GM10847 (cell line): ENCODE measurements around the gene EREG.

Source experiments
- POLR2A ChIP-seq: IDR thresholded peaks from 2 replicates; pipeline ENCODE4 v1.6.1; 2011; ENCODE audit not compliant: insufficient read length; ENCODE audit errors: extremely low read depth

The EREG gene

DNA sequence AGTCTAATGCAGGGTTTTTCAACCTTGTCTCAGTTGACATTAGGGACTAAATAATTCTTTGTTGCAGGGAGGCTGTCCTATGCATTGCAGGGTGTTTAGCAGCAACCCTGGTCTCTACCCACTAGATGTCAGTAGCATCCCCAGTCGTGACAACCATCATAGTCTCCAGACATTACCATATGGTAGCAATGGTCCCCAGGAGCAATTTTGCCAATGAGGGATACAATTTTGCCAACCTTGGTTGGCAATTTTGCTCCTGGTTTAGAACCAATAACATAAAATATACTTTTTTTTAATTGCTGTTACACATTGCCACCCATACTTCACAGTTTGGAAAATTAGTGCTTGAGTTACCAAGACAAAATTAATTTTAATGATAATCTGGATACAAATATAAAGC is 6.0 kb downstream of the EREG start:
- no peak for TF ChIP-seq POLR2A

DNA sequence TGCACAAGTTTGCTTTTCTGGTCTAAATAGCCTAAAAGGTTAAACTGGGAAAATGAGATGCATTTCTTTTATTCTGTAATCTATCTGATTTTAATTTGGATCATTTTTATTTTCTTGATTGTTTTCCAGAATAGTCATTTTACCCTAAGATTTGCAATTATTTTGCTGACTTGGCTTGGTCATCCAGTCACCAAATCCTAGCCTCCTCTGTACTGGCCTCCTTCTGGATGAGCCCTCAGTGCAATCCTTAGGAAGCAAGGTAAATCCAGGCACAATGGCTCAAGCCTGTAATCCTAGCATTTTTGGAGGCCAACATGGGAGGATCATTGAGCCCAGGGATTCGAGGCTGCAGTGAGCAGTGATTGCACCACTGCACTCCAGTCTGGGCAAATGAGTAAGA is 9.2 kb downstream of the EREG start:
- TF ChIP-seq POLR2A: no peak

DNA sequence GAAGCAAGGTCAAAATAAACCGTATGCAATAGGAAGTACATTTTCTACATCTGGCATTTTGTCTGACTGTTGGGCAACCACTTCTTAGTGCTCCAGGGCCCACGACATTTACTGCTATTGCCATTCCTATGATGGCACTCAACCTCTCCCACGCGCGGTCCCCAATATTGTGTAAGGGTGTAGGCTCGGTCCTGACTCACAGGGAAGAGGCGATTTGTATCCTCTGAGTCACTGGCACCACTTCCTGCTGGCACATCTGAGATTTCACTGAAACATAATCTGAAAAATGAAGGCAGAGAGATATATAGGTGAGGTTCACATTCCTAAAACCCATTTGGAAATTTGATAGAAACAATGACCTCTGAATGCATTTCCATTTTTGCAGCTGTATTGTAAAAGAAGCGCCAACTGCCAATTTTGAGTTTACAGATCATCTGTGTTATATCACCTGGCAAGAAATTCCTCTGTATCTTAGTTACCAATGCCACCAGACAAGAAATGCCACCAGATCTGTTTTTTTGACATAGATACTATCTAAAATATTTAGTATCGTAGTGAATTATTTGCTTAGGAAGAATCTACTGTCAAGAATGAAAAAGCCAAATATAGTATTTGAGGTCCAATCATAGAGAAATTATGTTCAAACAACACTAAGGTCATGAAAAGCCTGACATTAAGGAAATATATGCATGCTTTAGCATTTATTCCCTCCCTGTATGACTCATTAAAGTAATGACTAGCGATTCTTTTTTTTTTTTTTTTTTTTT is 9.8 kb downstream of the EREG start:
- TF ChIP-seq POLR2A: no peak

DNA sequence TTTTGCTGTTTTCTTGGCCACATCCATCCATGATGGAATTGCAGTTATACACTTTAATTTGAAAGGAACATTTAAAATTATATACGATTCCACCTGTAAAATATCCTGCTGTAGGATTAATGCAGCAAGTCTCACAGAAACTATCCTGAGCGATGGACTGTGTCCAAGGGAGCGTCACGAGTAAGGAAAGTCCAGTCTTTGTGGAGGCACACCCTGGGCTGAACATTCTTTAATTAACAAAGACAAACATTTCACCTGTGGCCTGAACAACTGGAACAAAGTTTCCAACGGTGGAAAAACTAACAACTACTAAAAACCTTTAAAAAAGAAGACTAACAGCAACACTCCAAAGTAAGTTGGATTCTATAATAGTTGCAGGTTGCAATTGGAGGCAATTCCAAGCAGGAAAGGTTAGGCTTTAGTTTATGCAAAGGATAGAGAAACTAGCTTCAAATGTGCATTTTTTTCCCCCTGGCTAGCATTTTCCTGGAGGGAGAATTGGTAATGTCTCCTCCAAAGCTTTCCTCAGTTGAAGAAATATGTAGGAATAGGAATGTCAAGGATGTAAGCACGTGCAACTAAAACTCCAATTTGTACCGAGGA is 11.0 kb downstream of the EREG start:
- TF ChIP-seq POLR2A: no peak

DNA sequence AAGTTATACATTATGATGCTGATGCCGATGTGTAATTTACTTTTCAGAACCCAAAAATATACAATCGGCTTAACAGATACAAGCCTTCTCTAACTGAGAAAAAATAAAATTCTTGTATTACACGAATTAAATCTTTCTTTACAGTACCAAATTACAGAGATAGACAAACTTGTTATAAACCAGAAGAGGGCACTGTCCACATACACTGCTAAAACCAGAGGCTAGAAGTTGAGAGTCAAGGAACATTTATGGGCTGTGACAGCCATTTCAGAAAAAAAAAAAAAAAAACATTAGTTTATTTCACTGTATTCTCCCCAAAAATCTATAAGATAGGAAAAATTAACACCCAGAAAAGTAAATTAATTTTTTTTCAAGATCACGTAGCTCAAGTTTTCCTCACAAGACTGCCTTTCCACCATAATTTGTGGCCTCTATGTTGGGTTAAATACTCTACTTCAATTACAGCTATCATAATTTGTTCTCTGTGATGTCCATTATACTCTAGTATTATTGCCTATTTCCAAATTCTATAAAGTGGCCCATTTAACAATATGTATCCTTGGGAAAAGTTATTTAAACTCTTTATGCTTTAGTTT is 12.0 kb downstream of the EREG start:
- TF ChIP-seq POLR2A: no peak

DNA sequence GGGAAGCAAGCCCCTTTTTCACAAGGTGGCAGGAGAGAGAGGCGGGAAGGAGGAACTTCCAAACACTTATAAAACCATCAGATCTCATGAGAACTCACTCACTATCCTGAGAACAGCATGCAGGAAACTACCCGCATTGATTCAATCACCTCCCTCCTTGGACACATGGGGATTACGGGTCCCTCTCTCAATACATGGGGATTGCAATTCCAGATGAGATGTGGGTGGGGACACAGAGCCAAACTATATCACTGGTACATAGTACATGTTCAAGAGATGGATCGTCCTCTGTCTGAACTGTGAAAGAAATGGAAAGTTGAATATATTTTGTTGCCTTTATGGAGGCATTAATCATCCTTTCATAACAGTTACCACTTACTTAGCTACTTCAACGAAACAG is 12.8 kb downstream of the EREG start:
- TF ChIP-seq POLR2A: no peak

DNA sequence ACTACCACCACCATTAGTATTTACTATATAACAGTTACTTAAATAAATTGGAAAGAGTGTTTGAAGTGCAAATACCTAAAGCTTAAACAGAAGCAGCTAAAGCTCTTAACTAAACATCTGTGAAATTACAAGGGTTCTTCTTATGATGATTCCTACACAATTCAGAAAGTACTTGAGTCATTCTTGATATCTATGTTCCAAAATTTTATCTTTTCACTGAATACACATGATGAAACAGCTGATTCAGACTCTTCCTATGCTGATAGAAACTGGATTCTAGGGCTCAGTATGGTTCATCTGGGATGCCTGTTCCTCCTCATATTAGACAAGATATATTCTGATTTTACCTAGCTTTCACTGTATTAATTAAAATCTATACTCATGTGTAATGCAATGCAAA is 13.6 kb downstream of the EREG start:
- TF ChIP-seq POLR2A: no peak

DNA sequence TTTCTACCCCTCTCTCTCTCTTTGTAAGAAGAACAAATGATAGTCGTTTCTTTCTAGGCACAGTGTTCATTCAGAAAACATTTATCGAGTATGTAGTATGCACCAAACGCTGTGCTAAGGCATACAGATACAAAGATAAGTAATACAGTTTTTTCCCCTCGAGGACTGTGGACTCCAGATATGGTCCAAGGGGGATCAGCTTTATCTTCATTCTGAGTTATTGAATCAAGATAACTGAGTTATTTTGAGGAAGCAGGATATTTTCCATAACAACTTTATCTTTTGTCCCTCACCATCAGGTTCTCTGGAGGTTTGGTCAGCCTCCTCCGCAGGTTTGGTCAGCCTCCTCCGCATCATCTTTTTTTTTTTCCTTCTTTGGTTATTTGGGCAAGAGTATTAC is 15.0 kb downstream of the EREG start:
- no peak for TF ChIP-seq POLR2A

DNA sequence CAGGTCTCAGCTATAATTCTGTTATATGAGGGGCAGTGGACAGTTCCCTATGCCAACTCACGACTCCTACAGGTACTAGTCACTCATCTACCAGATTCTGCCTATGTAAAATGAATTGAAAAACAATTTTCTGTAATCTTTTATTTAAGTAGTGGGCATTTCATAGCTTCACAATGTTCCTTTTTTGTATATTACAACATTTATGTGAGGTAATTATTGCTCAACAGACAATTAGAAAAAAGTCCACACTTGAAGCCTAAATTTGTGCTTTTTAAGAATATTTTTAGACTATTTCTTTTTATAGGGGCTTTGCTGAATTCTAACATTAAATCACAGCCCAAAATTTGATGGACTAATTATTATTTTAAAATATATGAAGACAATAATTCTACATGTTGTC is 20.4 kb downstream of the EREG start:
- TF ChIP-seq POLR2A: no peak

DNA sequence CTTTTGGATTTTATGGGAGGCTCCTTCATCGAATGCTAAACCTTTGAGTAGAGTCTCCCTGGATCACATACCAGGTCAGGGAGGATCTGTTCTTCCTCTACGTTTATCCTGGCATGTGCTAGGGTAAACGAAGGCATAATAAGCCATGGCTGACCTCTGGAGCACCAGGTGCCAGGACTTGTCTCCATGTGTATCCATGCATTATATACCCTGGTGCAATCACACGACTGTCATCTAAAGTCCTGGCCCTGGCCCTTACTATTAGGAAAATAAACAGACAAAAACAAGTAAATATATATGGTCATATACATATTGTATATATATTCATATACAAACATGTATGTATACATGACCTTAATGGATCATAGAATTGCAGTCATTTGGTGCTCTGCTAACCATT is 21.2 kb downstream of the EREG start:
- TF ChIP-seq POLR2A: no peak

DNA sequence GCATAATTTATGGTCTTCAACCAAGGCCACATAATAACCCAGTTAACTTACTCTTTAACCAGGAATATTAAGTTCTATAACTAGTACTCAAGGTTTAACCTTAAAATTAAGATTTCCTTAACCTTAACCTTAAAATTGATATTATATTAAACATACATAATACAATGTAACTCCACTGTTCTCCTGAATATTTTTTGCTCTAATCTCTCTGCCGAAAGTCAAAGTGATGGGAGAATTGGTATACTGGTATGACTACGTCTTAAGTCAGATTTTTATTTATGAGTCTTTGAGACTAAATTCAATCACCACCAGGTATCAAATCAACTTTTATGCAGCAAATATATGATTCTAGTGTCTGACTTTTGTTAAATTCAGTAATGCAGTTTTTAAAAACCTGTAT is 22.8 kb downstream of the EREG start:
- no peak for TF ChIP-seq POLR2A

DNA sequence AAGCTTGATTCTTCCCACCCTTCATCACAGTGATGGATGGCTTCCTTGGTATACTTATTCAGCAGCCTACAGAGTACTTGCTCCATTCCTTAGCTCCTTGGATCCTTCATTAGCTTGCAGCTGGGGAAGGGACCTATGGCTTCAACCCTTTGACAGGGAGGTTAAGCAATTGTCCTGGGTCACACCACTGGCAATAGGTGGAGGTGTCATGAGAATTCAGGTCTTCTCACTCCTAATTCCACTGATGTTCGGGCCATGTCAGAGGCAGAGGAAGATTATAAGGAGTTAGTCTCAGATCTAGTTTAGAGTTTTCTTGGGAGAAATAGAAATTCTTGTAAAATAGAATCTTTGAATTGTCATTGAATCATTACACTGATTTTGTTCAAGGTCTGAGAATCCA is 24.5 kb downstream of the EREG start:
- no peak for TF ChIP-seq POLR2A

DNA sequence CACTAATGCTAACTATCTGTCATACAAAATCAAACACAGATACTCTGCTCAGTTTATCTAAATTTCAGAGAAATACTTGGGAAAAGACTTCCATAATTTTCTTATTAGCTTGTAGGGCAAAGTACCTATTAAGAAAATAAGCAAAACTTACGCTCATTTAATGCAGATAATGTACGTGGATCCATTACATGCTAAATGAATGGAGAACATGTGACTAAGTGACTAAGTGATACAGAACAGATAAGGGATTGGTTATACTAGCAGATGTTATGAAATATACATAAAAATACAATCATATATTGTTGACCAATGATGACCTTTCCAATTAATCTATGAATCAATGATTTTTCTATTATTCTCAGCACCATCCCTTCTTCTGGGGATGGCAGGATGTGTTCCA is 25.7 kb downstream of the EREG start:
- TF ChIP-seq POLR2A: no peak

DNA sequence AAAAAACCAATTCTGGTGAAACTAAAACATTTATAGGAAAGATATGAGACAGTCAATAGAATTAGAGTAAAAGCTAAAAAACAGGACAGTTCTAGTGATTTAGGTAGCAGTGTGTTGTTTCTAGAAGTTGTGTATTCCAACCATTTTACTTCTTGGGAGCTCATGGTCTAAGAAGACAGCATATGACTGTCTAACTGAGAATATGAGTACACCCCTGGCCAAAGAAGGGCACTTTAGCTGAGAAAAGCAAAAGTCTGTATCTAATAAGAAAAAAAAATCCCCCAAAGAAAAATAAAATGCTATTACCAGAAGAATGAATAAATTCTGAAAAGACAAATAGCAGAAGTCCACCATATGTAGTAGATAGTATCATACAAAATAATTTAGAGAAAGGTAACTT is 26.4 kb downstream of the EREG start:
- no peak for TF ChIP-seq POLR2A

DNA sequence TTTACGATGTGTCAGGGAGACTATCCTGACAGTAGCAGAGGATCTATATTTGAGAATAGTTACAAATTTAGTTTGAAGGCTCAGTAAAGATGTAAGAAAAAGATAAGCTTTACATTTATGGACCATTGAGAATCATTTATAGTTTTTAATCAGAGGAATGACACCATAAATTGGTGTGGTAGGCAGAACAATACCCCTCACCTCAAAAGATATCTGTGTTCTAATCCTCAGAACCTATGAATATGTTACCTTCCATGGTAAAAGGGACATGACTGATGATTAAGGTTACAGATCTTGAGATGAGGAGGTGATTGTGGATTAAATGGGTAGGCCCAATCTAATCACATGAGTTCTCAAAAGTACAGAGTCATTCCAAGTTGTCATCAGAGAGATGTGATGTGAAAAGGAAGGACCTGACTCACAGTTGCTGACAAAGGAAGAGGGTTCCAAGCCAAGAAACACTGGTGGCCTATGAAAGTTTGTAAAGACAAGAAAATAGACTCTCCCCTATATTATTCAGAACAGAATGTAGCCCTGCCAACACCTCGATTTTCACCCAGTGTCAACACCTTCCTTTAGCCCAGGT is 27.0 kb downstream of the EREG start:
- no peak for TF ChIP-seq POLR2A

DNA sequence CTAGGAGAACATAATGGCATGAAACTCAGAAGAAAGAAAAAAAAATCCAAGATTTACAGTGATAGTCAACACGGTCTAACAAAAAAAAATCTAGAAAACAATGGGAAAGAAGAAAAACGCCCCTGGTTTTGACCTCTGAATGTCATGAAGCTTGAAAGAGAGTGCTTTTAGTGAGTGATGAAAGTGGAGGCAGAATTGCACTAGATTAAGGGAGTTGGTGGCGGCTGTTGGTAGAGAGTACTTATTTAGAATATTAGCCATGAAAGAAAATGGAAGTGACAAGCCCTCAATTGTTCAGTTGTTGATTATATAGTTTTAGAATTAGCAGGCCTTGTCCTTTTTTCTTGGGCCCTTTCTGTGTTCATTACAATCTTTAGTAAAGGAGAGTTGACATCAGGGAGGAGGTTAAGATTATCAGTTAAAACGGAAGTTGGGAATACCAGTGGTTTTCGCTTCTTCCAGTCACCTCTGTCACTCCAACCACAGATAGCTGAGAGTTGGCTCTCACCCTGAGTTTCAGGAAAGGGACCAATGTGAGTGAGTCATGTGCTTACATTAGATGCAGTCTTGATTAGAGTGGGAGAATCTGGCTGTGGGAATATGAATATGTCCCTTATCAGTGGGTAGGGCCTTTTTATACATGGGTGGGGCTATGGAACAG is 29.7 kb downstream of the EREG start:
- no peak for TF ChIP-seq POLR2A

DNA sequence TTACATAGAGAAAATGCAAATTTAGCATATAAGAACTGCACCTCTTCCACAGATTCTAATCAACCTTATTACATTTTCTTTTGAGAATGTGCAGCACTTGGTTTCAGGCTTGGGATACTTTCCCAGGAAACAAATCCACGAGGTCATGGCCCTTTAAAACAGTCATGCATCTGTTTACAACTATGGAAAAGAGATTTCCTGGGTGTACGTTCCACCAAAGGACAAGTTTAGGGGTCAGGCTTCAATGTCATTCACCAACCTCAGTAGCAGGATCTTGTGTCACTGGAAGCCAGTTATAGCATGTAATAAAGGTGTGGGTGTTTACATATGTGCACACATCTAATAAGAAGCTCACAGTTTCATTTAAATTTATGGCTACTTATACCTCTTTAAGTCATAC is 30.7 kb downstream of the EREG start:
- TF ChIP-seq POLR2A: no peak
